Measurements from ENCODE around the gene MED20.

Gene MED20

DNA sequence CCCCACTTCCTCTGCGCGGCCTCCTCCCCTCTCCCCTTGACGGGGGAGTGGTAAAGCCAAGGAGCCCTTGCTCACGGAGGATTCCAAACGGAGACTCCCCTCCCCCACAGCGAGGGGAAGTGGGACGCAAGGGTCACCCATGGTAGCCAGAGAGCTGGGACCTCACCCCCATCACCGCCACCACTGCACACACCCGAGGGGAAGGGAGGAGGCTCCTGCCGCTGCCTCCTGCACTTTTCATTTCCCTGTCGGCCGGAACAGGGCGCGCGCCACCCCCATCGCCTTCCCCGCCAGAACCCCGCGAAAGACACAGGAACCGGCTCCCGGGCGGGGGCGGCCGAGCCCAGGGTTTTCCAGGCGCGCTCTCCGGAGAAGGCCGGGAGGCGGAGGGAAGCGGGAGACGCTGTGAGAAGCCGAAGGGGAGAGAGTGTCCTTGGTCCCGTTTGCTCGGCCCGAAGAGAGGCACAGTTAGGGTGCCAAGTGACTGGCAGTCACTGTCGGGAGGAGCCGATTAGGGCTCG, 19.9 kb upstream of the MED20 start:
- peak; percentile 41 for DNase-seq (ENCODE audit: low read depth)

DNA sequence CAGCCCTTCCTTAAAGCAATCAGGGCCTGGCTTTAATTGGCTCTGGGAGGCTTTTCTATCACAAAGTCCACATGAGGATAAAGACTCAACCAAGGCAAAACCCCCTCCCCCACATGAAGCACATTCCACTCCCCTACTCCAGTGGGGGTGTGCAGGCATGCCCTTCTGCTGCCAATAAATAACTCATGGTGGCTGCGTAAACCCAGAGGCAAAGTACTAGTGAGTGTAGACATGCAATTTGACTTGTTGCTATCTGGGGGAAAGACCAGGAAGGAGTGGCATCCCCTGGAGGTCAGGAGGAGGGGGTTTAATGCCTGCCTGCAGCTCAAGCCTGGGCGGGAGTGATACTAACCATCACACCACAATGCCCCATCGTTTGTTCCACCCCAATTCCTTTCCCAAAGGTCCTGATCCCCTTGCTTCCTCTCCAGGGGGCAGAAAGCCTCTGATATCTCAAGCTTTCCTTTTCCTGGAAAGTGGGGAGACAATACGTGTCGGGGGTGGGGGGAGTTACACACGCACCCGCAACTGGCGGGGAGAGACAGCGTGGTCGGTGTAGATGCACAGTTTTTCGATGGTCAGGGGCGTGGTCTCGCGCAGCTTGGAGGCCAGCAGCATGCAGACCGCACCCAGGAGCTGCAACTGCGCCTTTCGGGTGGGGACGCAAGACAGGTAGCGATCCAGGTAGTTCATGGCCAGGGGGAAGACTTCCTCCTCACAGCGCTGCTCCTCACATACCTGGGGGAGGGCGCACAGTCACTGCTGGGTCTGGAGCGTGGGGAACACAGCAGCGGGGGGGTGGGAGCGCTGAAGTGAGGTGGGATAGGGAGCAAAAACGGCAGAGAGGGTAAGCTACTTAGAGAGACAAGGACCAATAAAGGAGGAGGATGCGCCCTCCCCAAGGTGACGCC, 19.2 kb upstream of the MED20 start:
- DNase-seq (ENCODE audit: low read depth), result no peak

DNA sequence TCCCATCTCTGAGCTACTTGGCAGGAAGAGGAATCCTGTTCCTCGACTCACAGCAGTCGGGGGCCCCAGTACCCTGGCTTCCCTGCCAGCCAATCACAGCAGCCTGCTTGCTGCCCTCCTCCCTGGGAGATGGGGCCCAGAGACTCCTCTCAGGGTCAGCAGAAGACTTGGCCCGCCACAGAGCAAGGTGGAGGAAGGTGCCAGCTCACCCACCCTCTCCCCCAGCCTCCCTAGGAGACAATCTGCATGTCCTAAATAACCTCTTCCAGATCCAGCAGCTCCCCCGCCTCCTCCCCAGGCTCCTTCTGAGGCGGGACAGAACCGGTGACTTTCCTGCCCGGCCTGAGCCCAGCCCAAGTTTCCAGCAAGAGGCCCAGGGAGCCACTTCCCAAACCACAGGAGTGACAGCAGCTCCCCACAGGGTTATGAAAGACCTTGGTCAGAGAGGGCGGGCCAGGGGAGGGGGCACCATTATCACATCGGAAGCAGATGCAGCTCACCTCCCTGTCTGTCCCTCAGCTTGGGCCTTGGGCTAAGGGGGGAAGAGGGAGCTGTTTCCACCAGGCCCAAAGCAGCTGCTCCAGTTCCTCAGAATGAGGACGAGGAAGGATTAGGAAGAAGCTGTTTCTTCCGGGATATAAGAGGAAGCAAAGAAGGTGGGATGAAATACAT, 18.4 kb upstream of the MED20 start:
- DNase-seq (ENCODE audit: low read depth), result no peak

DNA sequence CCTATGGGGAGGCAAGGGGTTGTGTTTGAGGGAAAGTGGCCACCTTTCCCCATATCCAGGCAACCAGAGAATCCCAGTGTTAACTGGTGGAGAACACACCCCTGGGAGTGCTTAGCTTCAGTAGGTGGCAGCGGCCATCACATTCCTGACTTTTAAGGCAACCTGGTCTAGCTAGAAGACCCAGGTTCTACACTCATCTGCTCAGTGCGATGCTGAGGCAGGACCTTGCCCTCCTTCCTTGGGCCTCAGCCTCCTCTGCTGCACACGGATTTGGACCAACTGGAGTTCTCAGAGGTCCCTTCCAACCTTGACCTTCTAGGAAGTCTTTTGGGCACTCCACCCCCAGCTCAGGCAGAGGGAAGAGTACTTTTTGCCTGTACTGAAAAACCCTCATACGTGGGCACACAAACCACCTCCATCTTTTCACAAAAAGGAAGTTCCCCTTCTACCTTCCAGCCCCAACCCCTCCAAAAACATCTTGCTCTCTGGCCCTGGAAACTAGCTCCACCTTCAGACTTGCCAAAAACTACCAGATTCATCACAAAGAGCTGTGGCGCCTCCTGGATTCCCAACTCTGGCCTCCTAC, 17.7 kb upstream of the MED20 start:
- no peak for DNase-seq (ENCODE audit: low read depth)

DNA sequence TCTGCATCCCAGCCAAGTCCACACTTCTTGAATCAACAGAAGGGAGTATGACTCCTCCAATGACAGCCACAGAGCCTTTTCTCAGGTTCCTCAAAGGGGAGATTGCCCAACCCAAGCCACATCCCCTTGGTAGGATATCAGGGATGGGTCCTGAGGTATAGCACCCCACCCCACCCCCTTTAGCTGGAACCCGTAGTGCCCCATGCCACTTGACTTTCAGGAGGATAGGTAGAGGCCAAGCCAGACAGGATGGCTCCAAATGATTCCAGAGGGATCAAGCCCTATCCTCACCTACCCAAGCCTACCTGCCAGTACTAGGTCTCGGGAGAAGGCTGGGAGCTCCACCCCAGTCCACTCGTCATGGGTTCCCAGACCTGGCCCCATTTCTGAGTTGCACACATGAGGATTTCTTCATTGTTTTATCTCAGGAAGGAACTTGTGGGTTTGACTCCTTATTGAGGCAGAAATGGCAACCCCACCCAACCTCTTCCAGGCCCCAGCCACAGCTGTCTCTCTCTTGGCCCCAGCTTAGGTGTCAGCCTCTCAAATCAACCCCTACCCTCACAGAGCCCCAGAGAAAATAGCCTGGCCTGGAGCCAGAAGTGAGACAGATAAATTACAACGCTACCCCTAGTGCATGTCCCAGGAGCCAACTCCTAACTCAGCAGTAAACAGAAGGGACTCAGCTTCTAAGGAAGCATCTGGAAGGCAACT, 17.1 kb upstream of the MED20 start:
- peak; percentile 43 for DNase-seq (ENCODE audit: low read depth)

DNA sequence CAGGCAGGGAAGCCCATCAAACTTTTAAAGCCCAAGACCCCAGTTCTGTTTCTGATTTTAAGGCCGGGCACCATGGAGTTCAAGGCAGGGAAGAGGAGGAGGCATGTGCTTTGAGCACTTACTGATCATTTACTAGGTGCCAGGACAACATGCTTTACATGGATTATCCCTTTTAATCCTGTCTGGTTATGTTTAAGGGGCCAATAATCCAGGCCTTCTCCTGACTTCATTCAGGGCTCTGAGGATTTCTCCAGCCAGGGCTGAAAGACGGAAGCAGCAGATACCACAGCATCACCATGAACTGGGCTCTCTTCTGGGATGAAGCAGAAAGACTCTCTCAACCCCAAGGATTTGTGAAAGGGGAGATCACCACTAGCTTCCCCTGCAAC, 16.5 kb upstream of the MED20 start:
- DNase-seq (ENCODE audit: low read depth), result no peak

DNA sequence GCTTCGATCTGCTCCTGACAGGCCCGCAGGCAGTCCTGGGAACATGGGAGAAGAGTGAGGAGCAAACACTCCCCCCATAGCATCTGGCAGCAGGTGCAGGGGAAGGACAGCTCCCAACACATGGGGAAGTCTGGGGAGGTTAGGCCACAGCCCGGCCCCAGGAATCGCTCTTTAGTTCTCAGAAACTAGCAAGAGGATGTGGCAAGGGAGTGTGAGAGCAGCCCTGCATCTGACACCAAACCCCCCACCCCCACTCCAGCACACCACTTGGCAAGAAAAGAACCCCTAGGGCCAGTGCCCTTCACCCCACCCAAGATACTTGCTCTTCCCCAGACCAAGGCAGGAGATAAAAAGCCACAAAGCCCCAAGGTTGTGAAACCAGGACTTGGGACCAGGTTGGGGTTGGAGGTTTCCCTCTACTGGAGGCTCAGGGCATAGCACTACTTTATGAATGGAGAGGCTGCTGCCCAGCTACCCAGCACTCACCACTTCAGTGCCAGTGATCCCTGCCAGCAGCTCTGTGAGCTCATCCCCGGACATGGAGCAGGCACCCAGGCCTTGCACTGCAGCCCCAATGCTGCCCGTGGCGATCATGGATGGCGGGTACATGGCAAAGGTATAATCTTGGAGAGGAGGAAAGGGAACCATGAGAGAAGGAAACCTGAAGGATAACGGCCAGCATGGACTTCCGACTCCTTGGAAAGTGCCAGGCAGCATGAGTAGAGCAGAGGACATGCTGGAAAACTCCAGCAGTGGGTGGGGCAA, 15.3 kb upstream of the MED20 start:
- peak; percentile 40 for DNase-seq (ENCODE audit: low read depth)

DNA sequence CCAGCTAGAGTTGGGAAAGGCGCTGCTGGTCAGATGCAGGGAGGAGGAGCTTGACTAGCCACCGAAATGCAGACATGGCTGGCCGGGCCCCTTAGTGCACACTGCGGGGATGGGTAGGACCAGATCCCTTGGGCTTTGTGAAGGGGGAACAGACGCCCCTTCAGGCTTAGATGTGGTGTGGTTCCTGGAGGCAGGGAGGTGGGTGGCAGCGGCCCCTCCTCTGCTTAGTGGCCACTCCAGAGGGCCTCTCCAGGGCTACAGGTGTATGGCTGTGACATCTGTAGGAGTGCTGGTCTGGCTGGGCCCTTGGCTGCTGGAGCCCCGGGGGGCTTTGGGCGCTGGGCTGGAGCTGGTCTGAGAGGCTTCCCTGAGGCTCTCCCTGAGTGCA, 14.7 kb upstream of the MED20 start:
- DNase-seq (ENCODE audit: low read depth), result no peak

DNA sequence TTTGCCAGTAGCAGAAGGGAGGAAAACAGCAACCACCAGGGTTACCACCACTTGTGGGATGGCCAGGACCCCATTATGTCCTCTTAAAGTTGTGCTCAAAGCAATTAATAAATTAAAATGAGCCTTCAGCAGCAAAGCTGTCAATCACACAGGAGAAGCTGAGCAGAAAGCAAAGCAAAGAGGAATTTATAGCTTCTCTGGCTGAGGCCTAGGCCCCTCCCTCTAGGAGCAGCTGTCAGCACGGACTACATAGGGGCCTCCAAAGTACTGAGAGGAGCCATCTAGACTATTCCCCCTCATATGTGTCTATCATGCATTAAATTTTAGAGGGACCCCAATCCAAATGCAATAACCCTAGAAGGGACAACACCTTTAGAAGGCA, 14.2 kb upstream of the MED20 start:
- DNase-seq (ENCODE audit: low read depth), result no peak

DNA sequence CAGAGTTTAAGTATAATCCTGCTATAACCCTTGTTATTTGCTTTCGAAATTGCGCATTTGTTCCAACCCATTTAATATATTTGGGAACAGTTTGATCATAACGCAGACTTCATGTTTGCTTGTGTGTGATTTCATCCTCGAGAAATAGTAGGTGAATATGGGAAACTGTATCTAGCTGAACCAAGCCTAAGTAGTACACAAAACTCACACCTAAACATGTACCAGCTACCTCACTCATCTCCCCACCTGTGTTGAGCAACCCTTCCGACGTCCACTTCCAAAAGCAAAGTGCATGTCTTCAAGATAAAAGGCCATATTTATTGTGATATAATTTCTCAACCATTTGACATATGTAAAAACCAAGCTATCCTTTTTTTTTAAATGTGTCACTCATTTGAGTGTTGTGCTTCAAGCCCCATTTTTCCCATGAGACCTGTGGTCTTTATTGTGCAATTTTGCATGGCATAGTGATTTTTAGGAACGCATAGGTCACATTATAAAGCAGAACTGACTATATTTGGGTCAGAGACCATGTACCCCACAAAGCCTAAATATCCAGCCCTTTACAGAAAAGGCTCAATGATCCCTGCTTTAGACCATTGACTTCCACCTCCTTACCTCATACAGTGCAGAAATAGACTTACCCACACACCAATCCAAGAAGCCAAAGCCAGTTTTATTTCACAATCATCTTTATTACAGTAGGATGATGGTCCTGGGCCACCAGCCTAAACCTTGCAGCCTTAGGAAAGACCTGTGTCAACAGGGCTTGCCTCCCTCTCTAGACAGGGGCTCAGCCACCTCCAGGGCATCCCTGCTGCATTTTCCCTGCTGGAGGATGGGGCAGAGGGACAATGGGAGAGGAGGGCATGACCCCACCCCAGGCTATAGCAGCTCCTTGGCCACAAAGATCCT, 13.6 kb upstream of the MED20 start:
- DNase-seq (ENCODE audit: low read depth), result no peak

DNA sequence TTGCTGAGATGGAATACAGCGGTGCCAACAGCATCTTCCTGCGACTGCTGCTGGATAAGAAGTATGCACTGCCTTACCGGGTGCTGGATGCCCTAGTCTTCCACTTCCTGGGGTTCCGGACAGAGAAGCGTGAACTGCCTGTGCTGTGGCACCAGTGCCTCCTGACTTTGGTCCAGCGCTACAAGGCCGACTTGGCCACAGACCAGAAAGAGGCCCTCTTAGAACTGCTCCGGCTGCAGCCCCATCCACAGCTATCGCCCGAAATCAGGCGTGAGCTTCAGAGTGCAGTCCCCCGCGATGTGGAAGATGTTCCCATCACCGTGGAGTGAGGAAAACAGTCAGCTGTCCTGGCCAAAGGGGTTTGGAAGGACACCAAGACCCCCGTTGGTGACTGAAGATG, 11.4 kb upstream of the MED20 start:
- DNase-seq (ENCODE audit: low read depth), result no peak

DNA sequence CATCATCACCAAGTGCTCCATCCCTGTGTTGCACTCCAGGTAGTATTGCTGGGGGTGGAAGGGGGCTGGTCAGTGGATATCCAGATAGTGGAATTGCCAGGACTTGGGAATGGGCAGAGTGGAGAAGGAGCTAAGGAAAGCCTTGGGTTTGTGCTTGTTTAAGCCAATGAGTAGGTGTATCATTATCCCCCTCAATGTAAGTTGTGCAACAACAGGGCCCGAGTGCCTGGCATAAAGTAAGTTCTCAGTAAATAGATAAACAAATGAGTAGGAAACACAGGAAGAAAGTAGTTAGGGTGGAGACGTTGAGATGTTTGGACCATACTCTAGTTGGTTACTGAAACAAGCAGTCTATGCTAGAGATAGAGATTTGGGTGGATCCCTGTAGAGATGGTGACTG, 10.9 kb upstream of the MED20 start:
- no peak for DNase-seq (ENCODE audit: low read depth)

DNA sequence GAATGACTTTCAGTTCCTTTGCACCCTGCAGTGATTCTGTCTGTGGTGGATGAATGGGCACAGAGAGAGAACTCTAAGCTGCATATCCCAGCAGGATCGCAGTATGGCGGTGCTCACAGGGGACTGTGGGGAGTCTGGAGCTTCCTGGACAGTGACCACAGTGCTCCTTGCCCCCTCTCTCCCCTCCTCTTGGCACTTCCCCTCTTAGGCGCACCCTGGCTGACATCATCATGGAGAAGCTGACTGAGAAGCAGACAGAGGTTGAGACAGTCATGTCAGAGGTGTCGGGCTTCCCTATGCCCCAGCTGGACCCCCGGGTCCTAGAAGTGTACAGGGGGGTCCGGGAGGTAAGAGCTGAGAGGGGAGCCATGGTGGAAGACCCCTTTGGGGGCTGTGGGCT, 9.0 kb upstream of the MED20 start:
- DNase-seq (ENCODE audit: low read depth), result no peak

DNA sequence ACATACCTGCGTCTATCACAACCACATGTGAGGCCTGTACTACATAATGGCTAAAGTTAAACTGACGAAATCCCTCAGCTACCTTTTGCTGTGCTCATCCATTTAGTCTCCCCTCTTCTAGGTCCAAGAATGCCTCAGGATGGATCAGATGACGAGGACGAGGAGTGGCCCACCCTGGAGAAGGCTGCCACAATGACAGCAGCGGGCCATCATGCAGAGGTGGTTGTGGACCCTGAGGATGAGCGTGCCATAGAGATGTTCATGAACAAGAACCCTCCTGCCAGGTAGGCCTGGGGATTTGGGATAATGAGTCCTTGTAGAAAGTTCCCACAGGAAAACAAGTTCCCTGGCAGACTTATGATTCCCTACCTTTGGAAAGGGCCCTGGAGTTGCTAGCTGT, 6.3 kb upstream of the MED20 start:
- no peak for DNase-seq (ENCODE audit: low read depth)

DNA sequence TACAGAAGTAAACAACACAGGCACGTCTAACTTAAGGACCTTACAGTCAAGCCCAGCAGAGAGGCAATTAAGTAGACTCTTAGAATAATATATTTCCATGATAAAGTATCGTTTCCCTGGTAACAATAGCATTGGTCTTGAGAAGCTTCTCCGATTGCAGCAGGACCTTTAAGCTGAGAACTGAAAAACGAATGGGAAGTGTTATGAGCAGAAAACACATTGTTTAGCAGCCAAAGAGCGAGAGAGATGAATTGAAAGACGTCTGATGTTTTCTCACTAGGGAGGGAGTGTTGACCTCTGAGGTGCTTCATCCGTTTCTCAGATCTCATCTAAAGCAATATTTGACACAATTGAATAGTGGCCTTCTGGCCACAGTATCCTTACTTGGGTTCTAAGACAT, 1.2 kb upstream of the MED20 start:
- no peak for DNase-seq (ENCODE audit: low read depth)

DNA sequence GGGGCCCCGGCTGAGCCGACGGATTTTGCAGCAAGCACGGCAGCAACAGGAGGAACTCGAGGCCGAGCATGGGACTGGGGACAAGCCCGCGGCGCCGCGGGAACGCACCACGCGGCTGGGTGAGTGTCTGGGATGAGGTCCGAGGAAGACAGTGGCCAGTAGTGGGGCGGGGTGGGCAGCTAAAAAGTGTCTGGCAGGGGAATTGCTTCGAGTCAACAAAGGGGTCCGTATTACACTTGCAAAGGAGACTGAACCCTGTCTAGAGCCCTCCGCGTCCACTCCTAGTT, 716 bp upstream of the MED20 start:
- DNase-seq (ENCODE audit: low read depth), result no peak

DNA sequence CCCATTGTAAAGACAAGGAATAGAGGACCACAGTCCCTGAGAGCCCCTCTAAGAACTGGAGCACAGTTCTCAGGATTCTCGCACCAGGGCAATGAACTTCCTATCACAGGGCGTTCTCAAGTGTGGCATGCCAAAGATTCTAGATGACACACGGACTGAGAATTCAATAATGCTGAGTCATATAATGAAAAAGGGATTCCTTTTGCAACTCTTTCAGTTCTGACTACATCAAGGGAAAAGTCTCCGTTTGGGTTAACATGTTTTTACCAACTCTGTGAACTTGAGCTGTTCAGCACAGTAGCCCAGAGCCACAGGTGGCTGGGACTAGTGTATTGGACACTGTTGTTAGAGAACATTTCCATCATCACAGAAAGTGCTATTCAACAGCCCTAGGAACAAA, 3.4 kb downstream of the MED20 start:
- no peak for DNase-seq (ENCODE audit: low read depth)

DNA sequence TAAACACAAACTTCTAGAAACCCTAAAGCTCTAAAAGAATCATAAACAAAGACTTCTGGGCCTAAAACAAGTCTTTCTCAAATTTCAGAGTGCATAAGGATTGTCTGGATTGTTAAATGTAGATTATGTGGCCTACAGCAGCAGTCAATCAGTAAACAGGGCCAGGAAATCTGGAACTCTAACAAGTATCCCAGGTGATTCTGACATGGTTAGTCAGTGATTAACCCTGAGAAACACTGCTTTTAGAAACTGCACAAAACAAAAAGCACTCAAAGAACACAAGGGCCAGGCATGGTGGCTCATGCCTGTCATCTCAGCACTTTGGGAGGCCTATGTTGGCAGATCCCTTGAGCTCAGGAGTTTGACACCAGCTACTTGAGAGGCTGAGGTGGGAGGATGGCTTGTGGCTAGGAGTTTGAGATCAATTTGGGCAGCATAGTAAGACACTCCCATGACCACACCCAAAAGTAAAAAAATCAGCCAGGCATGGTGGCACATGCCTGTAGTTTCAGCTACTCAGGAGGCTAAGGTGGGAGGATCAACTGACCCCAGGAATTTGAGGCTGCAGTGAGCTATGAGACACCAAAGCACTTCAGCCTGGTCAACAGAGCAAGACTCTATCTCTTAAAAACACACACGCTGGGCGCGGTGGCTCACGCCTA, 5.9 kb downstream of the MED20 start:
- no peak for DNase-seq (ENCODE audit: low read depth)

DNA sequence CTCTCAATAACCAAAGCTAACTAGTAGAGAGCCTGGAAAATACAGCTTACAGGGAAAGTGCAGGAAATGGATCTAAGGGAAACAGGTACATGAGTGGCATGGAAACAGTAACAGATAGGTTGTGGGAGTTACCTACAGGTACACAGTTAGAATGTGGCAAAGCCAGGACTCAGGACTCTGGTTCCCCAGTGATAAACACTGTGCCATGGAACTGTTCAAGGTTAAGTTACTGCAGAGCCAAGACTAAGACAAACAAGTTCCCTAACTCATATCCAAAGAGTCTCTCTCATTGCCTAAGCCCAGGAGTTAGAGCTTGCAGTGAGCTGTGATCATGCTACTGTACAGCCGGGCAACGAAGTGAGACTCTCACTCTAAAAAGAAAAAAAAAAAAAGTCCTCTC, 6.6 kb downstream of the MED20 start:
- no peak for DNase-seq (ENCODE audit: low read depth)

DNA sequence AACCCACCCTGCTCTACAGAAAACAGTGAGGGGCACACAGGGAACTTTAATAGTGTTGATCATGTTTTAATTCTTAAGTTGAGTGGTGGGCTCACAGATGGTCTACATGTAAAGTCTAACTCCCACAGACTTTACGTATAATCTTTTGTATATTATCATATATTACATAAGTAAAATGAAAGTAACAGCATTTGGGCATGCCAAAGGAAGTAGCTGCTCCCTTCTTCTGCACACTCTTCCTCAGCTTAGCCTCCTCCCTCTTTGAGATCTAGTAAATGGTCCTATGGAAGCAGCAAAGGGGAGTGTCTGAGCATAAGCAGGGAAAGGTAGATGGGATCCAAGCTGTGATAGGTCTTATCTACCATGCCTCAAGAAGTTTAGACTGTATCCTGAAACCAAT, 11.2 kb downstream of the MED20 start:
- no peak for DNase-seq (ENCODE audit: low read depth)

Data from T follicular helper cell (primary cell).